ENCODE results near the gene CDKL2. TPM values are rescaled to one million over a fixed set of nuclear protein-coding genes. Genes with fewer than 3 reads are reported as not detected.

The CDKL2 gene
- total and polyA plus RNA-seq, 2 of the 4 experiments (the other 2 are of a cell fraction), result 0.09 to 0.18 TPM

- Histone ChIP-seq H3K4me3 (ENCODE audit: insufficient read depth, low read depth, low read length) (peak overlapping the region; percentile 66), H3K4ac (ENCODE audit: low read depth, low read length) (peak overlapping the region; percentile 63; the same call in 1 of the 2 replicates), H3K23ac (ENCODE audit: low read depth, low read length) (0 out of 2 replicates have a peak overlapping the region, but pooled peaks have one; percentile 50), H3K56ac (ENCODE audit: extremely low read depth, insufficient read depth, low read length) (no peak overlapping the region), H3K27me3 (ENCODE audit: control insufficient read depth, insufficient read depth, low read length) (no peaks in the 10 kb centered on the region), H2BK5ac (ENCODE audit: low read depth, low read length, poor library complexity, severe bottlenecking) (no peak overlapping the region), H3K4me1 (ENCODE audit: control insufficient read depth, insufficient read depth, low read length) (peaks cover 2% of the 10 kb centered on the region; the same call in 1 of the 2 replicates), H3K27ac (ENCODE audit: insufficient read depth, low read length) (no peak overlapping the region), H3K18ac (ENCODE audit: low read depth, low read length) (no peak overlapping the region), H2BK20ac (ENCODE audit: low read depth, low read length) (no peak overlapping the region), H4K91ac (ENCODE audit: insufficient read depth, low read depth, low read length) (no peak overlapping the region), H4K5ac (ENCODE audit: low read depth, low read length) (no peak overlapping the region), H2BK15ac (ENCODE audit: low read depth, low read length) (no peak overlapping the region), H3K9ac (ENCODE audit: low read depth, low read length) (no peak overlapping the region), H3K79me1 (ENCODE audit: low read depth in 1 of 2, low read length in 2 of 2) (no peaks in the 10 kb centered on the region), H3K9me3 (ENCODE audit: control insufficient read depth, insufficient read depth, low read length) (no peaks in the 10 kb centered on the region), H2AFZ (replicated peaks; ENCODE audit: low read length, poor library complexity) (peak overlapping the region; percentile 97), H3K4me2 (ENCODE audit: low read depth, low read length) (peak overlapping the region; percentile 80), H3K36me3 (ENCODE audit: control insufficient read depth, insufficient read depth, low read length) (no peaks in the 10 kb centered on the region), H2AK9ac (replicated peaks; ENCODE audit: low read depth, low read length, poor library complexity) (peak overlapping the region; percentile 22), H3K9me1 (ENCODE audit: insufficient read depth, low read length) (peaks cover 5% of the 10 kb centered on the region; the same call in 1 of the 2 replicates), H2BK120ac (ENCODE audit: low read depth, low read length) (no peak overlapping the region), H4K8ac (ENCODE audit: low read depth in 2 of 2, low read length in 2 of 2) (peak overlapping the region in 1 of 2 experiments; percentile 53; a peak in 2 of 4 replicates), H3K14ac (replicated peaks; ENCODE audit: low read depth, low read length) (no peak overlapping the region; the same call in 1 of the 2 replicates), H2AK5ac (ENCODE audit: low read depth, low read length) (no peak overlapping the region), H4K20me1 (ENCODE audit: insufficient read depth, low read length) (no peaks in the 10 kb centered on the region)
- TF ChIP-seq MXI1 (IDR thresholded peaks at IDR 0.05; ENCODE audit: borderline replicate concordance, low read depth, low read length), result no peak
- TF ChIP-seq CEBPB (IDR thresholded peaks at IDR 0.05; ENCODE audit: low read depth, low read length), result no peak
- TF ChIP-seq, protein P1, sequence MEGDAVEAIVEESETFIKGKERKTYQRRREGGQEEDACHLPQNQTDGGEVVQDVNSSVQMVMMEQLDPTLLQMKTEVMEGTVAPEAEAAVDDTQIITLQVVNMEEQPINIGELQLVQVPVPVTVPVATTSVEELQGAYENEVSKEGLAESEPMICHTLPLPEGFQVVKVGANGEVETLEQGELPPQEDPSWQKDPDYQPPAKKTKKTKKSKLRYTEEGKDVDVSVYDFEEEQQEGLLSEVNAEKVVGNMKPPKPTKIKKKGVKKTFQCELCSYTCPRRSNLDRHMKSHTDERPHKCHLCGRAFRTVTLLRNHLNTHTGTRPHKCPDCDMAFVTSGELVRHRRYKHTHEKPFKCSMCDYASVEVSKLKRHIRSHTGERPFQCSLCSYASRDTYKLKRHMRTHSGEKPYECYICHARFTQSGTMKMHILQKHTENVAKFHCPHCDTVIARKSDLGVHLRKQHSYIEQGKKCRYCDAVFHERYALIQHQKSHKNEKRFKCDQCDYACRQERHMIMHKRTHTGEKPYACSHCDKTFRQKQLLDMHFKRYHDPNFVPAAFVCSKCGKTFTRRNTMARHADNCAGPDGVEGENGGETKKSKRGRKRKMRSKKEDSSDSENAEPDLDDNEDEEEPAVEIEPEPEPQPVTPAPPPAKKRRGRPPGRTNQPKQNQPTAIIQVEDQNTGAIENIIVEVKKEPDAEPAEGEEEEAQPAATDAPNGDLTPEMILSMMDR (conservative IDR thresholded peaks at IDR 0.05; ENCODE audit: low read depth, low read length), result no peak
- TF ChIP-seq RCOR1 (IDR thresholded peaks at IDR 0.05; ENCODE audit: insufficient replicate concordance, low read length), result no peak
- TF ChIP-seq, protein P2, sequence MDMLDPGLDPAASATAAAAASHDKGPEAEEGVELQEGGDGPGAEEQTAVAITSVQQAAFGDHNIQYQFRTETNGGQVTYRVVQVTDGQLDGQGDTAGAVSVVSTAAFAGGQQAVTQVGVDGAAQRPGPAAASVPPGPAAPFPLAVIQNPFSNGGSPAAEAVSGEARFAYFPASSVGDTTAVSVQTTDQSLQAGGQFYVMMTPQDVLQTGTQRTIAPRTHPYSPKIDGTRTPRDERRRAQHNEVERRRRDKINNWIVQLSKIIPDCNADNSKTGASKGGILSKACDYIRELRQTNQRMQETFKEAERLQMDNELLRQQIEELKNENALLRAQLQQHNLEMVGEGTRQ (IDR thresholded peaks at IDR 0.05; ENCODE audit: low read depth, low read length), result no peak
- TF ChIP-seq POLR2A (IDR thresholded peaks at IDR 0.05; ENCODE audit: low read depth, low read length), result no peak
- TF ChIP-seq SMC3 (IDR thresholded peaks at IDR 0.05; ENCODE audit: low read depth, low read length), result no peak
- TF ChIP-seq FOS (IDR thresholded peaks at IDR 0.05; ENCODE audit: low read depth, low read length), result no peak
- no peak for TF ChIP-seq BHLHE40 (IDR thresholded peaks at IDR 0.05; ENCODE audit: low read depth, low read length)
- dilution Hi-C loops (cut with HindIII; ENCODE audit: low sequenced_read_pairs, unreplicated experiment) (no loop called here), intact Hi-C loops (cut with micrococcal nuclease) (no loop called here), in situ Hi-C loops (cut with MboI; ENCODE audit: low sequenced_read_pairs) (no loop called here)
- WGBS, 2 experiments (ENCODE audit: extremely low coverage in 2 of 2, insufficient read length in 1 of 2), result 57% methylated on average over 6 of the region's 9 CpGs; no CpG with 5 or more reads in 1 of the 2 experiments
- ChIA-PET POLR2A (ENCODE audit: unreplicated experiment) (no interaction called here), CTCF (no interaction called here)
- no TSS peak for BruUV-seq (replicated peaks)
- ATAC-seq (ENCODE audit: low read depth) (no peak; the same call in 1 of the 2 replicates), DNase-seq (no peak)
Observed at GRCh38 chr4:75630937-75631329, 605 bp upstream of the CDKL2 start.

Data from IMR-90 (cell line).